Measurements from ENCODE around the gene ADCY7.

ADCY7 gene

DNA sequence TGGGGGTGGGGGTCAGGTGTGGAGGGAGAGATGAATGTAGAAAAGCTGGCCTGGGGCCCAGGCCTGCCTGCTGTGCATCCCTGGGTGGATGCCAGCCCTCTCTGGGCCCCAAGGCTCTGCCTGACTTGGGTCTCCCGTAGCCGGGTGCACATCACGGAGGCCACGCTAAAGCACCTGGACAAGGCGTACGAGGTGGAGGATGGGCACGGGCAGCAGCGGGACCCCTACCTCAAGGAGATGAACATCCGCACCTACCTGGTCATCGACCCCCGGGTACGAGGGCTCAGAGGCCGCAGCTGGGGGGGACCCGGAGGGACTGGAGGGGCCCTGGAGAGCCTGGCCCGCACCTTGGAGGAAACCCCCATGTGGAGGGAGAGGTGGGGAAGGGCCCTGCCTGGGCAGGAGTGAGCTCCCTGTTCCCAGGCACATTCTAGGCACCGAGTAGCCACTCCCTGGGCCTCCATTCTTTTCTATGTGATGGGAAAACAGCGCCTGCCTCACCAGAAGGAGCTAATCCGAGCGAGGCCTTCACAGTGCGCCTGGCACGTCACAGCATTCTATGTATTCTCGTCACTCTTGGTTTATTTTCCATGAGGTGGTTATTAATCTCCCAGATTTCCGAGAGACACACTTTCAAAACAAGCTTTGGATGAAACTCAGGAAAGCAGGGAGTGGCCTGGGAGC lies 34.7 kb downstream of the ADCY7 start:
- no peak for DNase-seq

DNA sequence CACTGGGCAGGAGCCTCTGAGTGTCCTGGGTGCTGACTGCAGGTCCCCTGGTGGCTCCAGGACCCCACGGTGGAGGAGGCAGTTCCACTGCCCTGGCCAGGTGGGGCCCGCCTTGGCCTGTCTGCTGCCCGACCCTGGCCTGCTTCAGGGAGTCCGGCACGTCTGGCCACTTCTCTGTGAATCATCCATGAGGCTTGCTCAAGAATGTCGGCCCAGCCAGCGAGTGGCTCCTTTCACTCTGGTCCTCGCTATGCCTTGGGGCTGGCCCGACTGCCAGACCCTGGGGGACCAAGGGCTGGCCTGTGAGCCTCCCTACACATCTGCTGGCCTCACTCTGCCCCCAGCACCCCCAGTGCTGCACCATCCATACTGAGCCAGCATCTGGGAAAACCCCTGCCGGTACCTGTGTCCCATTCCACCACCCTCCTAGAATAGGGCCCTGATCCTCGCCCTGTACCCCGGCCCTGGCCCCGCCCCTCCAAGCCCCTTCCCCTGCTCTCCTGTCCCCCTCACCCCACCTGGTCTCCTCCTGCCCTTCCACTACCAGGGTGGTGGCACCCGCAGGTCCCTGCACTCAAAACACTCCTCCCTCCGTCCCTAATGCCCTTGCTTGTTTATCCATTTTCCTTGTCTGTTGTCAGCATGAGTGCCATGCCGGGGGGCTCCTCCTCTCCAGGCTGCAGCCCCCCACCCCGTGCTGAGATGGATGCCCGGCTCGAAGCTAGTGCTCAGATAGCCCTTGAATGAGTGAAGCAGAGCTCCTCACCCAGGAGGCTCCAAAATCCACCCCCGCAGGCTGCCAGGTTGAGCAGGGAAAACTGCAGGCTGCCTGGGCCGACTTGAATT lies 35.5 kb downstream of the ADCY7 start:
- no peak for DNase-seq

DNA sequence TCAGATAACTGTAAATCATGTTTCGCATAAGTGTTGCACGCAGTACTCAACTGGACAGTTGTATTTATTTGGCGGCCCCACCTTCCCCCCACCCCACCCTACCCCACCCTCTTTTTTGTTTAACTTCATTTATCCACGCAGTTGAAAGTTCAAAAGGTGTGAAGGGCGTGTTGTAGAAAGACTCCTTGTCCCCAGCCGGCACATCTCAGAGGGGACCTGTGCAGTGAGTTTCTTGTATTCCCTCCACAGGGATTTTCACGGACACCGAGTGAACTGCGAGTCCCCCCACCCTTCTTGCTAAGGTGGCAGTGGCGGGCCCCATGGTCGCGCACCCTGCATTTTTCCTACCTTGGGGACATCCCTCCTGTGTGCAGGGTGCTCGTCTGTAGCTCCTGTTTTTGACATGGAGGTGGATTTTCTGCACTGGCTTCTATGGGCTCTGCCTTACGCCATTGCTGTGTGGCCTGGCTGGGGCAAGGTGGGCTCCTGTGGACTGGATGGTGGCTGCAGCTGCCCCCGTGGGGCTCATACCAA lies 36.2 kb downstream of the ADCY7 start:
- no peak for DNase-seq

DNA sequence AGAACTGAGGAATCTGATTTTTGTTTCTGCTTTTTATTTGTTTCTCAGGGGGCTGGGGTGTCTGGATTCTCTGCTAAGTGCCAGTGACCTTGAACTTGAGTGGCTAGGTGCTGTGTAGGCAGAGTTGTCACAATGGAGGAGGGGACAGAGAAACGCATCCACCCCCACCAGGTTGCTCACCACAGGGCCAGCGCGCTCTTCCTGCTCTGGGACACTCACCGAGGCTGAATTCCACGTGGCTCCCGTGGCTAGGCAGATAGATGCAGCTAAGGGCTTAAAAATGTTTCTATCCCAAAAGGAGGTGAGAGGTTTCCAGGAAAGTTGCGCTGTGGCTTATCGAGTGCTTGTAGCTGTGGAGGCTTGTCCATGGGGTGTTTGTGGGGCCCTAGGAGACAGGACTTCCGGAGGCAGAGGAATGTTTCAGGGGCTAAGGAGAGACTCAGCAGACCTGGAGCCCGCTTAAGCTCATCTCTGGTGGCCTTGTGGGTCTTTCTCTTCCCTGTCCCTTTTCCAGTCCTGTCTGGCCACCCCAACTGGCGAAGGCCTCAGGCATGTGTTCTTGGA lies 36.8 kb downstream of the ADCY7 start:
- DNase-seq, result no peak

DNA sequence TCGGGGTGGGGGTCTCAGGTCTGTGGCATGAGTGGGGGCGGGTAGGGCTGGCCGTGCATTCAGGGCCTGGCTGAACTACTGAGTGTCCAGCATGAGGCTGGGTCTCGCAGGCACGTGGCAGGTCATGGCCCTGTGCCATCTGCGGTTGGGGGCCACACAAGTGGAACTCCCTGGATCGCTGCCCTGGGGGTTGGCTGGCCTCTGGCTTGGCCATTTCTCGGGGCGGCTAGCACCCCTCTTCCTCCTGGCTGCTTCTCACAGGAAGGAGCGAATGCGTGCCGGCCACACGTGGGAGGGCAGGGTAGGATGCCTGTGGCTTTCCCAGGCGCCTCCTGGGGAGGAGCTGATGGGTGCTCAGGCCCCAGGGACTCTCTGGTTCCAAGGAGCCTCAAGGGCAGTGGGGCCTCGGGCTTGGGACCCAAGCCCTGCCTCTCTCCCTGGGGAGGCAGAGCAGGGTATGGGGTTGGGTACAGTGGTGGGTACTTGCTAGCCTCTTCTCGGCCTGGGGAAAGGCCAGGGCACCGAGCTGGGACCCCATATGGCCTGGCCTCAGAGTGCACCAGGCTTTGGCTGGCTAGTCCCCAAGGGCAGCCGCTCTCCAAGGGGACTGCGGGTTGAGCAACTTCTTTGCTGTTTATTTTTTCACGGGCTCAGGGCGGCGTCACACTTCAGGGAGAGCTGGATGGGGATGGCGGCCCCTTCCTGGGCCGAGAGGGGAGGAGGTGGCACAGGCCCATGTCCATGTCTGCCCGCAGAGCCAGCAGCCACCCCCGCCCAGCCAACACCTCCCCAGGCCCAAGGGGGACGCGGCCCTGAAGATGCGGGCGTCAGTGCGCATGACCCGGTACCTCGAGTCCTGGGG lies 37.5 kb downstream of the ADCY7 start:
- no peak for DNase-seq

DNA sequence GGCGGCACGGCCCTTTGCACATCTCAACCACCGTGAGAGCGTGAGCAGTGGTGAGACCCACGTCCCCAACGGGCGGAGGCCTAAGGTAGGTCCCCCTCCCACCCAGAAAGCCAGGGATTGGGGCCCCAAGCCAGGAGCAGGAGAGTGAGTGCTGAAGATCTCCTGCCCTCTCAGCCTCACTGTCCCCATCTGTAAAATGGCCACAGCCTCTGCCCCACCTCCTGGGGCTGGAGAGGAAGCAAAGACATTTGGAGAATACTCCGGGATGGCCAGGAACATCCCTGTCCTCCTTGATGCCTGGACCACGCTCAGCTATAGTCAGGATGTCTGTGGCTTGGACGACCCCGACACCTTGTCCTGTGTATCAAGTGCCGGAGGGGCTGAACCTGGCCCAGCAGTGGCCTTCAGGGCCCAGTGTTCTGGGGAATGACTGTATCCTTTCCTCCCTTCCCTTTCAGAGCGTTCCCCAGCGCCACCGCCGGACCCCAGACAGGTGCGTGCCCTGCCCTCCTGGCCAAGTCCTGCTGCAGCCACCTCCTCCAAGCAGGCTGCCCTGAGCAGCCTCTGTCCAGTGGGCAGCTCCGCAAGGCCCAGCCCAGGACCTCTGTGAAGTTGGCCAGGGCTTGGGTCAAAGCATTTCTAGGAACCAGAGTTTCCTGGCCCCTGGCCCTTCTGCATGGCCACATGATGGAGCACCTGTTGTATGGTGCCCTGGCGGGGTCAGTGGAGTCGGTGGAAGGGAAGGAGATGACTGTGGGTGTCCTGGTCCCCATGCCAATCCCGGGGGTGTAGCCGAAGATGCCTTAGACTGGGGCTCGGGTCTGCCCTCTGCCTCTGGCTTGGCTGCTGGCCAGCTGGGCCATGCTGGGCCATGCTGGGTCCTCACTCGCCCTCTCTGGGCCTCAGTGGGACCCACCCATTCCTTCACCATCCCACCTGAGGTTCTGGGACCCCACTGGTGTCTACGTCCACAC lies 38.4 kb downstream of the ADCY7 start:
- DNase-seq, result no peak

DNA sequence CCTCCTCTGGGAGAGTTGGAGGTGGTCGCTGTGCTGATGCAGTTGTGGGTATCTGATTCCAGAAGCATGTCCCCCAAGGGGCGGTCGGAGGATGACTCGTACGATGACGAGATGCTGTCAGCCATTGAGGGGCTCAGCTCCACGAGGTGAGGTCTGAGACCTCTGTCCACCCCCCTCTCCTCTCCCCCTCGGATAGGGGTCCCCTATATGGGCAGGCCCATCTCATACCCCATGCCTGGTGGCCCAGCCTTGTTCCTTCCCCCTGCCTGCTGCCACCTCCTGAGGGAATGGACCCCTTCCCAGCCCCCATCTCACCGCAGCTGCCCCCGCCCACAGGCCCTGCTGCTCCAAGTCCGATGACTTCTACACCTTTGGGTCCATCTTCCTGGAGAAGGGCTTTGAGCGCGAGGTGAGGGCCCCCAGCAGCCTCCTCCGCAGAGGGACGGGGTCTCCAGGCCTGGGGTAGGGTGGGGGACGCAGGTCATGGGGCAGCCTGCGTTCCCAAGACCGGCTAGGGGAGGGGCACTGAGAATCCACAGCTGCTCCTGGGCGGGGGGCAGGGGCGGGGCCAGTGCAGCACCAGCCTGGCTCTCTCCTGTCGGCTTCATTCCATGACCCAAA lies 39.2 kb downstream of the ADCY7 start:
- DNase-seq, result no peak

DNA sequence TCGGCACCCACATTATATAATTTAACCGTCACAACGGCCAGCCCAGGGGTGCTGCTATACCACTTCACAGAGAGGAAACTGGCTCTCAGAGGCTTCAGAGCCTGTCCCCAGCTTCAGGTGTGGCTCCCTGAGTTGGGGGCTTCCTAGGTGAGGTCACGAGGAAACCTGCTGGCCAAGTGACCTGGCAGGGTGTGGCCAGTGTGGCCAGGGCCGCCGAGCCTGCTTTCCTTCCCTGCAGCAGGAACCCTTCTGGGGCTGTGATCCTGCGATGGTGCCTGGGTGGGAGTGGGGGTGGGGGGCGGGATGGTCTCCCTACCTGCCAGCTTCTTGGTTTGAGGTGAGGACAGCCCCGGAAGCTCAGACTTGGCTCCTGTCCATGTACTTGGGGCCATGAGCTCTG lies 39.9 kb downstream of the ADCY7 start:
- no peak for DNase-seq

DNA sequence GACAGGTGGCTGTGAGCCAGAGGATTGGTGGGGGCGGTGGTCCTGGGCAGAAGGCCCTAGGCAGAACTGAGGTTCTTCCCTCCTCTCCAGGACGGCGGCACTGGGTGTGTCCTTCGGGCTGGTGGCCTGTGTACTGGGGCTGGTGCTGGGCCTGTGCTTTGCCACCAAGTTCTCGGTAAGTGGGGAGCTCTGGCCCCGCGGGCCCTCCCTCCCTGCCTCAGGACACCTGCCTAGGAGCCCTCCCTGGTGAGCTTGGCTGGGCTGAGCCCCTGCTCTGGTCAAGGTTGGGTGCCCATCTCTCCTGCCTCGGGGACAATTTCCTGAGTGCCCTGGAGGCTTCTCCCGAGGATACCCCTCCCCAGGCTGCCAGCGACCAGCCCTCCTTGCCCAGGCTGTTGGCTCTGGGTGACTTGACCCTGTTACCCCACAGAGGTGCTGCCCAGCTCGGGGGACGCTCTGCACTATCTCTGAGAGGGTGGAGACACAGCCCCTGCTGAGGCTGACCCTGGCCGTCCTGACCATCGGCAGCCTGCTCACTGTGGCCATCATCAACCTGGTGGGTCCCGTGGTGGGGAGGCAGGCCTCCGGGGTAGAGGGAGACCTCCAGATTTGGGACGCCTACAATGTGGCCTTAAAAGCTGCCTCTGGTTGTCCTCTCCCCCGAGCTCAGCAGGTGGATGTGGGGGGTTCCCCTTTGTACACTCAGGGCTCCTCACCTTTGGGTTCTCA lies 42.0 kb downstream of the ADCY7 start:
- DNase-seq, result no peak

DNA sequence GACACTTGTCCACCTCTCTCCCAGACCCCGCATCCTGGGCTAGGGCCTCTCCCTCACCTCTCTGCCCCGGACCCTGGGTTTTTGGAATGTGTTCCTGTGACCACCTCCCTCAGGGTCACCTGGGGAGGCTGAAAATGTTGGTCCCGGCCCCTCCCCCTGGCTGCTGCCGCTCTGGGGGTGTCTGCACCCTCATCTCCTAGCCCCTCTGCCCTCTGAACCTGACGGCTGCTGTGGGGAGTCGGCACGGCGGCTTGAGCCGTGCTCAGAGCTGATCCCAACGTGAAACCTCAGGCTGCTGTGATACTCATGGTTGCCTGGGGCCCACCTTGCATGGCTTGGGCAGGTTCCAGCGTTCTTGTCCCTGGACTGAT lies 42.8 kb downstream of the ADCY7 start:
- no peak for DNase-seq

DNA sequence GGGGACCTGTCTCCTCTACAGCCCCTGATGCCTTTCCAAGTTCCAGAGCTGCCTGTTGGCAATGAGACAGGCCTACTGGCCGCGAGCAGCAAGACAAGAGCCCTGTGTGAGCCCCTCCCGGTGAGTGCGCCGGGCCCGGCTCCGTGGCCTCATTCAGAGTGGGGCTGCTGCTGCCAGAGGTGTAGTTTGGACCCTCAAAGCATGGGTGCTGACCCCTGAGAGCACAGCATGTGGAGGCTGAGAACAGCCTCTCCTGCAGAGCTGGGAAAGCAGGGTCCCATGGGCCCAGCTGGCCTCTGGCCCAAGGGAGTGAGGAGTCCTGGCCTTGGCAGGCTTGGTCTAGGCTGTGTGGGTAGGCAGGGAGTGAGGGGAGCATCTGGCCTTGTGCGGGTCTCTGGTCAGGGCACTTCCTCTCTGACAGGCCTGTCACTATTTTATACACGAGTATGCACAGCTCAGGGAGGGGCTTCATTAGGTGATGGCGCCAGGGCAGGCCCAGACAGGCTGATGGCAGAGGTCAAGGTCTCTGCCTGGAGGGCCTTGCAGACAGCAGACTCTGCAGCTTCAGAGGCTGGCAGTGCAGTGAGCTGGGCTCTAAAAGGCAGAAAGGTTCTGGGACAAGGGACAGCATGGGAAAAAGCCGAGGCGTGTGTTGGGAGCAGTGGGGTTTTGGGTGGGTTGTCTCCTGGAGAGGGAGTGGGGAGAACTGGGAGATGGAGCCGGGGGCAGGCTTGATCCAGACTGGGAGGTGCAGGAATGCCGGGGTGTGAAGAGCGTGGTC lies 43.4 kb downstream of the ADCY7 start:
- no peak for DNase-seq

DNA sequence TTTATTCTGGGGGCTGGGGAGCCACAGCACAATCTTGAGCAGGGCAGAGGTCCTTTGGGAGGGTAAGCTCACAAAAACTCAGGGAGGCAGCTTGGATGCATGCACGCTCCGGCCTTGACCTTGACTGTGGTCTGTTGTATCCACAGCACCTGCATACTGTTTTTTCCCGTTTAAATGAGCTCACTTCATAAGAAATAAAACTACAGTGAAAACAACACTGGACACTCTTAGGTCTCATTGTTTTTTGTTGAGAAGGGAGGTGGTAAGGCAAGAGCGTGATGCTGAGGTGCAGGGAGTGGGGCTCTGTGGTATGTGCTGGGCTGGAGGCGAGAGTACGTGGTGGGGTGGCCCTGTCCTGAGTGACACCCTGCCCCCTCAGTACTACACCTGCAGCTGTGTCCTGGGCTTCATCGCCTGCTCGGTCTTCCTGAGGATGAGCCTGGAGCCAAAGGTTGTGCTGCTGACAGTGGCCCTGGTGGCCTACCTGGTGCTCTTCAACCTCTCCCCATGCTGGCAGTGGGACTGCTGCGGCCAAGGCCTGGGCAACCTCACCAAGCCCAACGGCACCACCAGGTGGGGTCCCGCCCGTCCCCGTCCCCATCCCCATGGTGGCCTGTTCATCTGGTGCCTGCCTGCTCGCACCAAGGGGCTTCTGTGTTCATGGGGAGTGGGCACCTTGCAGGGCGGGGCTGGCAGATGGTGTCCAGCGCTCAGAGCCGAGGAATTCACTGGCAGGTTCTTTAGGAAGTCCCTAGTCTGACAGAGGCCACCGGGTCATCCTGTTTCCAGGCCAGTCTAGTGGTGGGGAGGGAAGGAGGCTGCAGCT lies 44.2 kb downstream of the ADCY7 start:
- no peak for DNase-seq

DNA sequence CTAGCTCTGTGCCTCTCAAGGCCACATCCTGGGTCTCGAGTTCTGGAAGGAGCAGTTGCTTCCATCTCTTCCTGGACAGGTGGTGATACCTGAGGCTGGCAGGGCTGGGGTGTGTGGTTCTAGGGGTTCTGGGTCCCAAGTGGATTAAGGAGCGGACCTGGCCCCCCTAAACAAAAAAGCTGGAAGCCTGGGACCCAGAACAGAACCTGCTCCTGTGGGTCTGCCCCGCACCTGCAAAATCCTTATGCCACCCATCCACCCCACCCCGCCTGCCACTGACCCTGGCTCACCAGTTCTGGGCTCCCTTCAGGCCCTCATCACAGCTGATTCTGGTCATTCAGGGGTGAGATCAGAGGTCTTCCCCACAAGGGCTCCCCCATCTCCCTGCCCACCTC lies 44.8 kb downstream of the ADCY7 start:
- no peak for DNase-seq

DNA sequence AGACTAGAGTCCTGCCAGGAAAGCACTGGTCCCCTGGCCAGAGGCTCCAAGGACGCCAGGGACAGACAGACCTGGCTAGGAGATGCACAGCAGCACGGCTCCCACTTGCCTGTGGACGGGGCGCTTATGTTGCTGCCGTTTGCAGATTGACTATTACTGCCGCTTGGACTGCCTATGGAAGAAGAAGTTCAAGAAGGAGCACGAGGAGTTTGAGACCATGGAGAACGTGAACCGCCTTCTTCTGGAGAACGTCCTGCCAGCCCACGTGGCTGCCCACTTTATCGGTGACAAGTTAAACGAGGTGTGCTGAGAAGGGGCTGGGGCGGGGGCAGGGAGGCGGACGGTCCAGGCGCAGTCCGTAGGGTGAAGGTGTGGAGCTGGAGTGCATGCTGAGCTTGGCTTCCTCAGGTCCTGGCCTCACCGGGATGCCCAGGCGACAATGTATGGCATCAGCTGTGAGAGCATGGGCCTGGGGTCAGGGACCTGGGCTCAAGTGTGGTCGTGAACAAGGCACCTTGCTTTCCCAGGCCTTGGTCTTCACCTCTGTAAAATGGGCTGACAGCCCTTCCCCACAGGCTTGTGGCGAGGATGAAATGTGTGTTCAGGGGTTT lies 45.6 kb downstream of the ADCY7 start:
- DNase-seq, result no peak

DNA sequence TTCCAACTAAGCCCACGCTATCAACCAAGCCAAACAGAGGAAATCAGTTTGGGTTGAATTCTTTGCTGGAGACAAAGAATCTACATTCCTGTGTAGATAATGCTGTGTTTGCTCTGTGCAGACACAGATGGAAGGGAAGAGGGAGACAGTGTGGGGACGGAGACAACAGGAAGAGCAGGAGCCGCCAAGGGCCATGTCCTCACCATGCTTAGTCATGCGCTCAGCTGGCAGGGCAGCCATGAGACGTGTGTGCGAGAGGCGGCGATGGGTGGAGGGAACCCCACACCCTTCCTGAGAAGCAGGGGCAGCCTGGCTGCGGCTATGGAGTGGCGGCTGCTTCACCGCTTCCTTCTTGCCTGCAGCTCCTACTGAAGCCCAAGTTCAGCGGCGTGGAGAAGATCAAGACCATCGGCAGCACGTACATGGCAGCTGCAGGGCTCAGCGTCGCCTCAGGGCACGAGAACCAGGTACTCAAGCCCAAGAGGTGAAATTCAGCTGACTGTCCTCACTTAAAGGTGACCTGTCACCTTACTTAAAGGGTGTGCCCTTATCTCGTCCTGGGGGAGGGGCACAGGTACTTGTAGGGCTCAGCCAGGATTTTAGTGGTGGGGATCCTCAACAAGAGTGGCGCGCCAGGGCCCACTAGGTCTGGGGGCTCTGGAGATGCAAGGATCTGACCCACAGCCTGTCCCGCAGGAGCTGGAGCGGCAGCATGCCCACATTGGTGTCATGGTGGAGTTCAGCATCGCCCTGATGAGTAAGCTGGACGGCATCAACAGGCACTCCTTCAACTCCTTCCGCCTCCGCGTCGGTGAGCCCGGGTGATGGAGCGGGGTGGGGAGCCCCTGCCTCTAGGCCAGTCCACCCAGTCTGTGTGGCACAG lies 47.5 kb downstream of the ADCY7 start:
- DNase-seq, result no peak

DNA sequence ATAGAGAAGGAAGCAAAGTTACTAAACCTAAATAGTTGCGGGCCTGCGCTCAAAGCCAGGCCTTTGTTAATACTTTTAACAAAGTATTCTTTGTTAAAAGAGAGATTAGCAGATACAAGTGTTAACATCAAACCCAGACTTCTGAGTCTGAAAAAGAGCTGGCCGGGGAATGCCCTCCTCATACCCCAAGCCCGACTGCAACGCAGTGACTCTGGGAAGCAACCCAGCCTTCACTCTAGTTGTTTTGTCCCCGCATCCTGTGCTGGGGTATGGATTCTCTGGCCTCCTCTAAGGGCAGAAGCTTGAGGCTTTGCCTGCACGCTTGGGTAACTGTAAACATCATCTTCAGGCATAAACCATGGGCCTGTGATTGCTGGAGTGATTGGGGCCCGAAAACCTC lies 48.3 kb downstream of the ADCY7 start:
- no peak for DNase-seq

DNA sequence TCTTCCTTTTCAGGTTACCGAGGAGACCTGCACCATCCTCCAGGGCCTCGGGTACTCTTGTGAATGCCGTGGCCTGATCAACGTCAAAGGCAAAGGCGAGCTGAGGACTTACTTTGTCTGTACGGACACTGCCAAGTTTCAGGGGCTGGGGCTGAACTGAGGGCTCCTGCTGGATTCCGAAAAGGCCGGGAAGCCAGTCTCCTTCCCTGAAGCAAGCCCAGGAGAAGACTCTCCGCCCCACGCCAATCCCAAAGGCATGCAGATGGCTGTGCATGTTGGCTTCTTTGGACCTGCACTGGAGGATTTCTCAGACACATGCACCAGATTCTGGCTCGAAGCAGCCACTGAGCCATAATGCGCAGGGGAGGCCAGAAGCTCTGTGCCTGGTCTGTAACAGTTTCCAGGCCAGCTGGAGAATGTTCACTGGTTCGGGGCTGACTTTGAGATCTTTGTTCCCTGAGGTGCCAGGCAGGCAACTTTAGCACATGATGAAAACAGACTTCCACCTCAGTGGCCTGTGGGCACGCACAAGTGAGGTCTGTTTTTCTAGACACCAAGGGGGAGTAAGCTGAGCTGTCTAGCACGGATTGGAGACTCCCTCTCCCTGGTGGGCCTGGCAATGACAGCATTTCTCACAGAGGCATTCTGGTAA lies 49.1 kb downstream of the ADCY7 start:
- no peak for DNase-seq

All from COR-L47 (cell line).